GM23338 (cell line): ENCODE results near the gene NAPSA.
"Not testable (repeated sequence)": the region's sequence is repeated elsewhere in the genome, so short reads cannot be mapped to it uniquely, and the experiment has no call there.

Experiments
- CREB1 ChIP-seq: fragments of 250-450 bp; sonication (Bioruptor Pico); IDR thresholded peaks from 2 replicates; pipeline ENCODE4 v1.5.0; 2020; ENCODE audit warnings: low read depth, mild to moderate bottlenecking, moderate library complexity
- CTCF ChIP-seq, 2 experiments: fragments of 200-600 bp in 1 of 2; sonication (generic) in 1 of 2; conservative IDR thresholded peaks; 2 replicates each; pipeline versions ENCODE4 v1.5.1 to v1.6.1; 2016 to 2017; ENCODE audit warnings: antibody characterized with exemption in 2 of 2, low read depth in 2 of 2, mild to moderate bottlenecking in 2 of 2, moderate library complexity in 1 of 2
- EZH2 ChIP-seq: fragments of 200-600 bp; sonication (generic); IDR thresholded peaks from one replicate; pipeline ENCODE4 v1.8.0; 2017; ENCODE audit warnings: antibody characterized with exemption, mild to moderate bottlenecking, low read depth; ENCODE audit not compliant: unreplicated experiment
- EZH2phosphoT487 ChIP-seq: fragments of 200-600 bp; sonication (generic); IDR thresholded peaks from one replicate; pipeline ENCODE4 v1.8.1; 2018; ENCODE audit warnings: antibody characterized with exemption; ENCODE audit not compliant: unreplicated experiment
- JUNB ChIP-seq: IDR thresholded peaks from one replicate; pipeline ENCODE4 v1.6.1; 2016; ENCODE audit warnings: antibody characterized with exemption; ENCODE audit not compliant: unreplicated experiment
- POLR2AphosphoS5 ChIP-seq: IDR thresholded peaks from 2 replicates; pipeline ENCODE4 v1.6.1; 2016; ENCODE audit warnings: antibody characterized with exemption, low read depth
- REST ChIP-seq: IDR thresholded peaks from one replicate; pipeline ENCODE4 v1.6.1; 2018; ENCODE audit warnings: antibody characterized with exemption; ENCODE audit not compliant: unreplicated experiment
- STAT1 ChIP-seq: IDR thresholded peaks from one replicate; pipeline ENCODE4 v1.6.1; 2016; ENCODE audit warnings: antibody characterized with exemption; ENCODE audit not compliant: unreplicated experiment
- ZNF114 ChIP-seq: fragments of 250-450 bp; sonication (Bioruptor Pico); IDR thresholded peaks from 2 replicates; pipeline ENCODE4 v1.5.0; 2020; ENCODE audit warnings: mild to moderate bottlenecking, moderate library complexity

GRCh38 chr19:50353487-50353880, 12.0 kb downstream of the NAPSA start:
- TF ChIP-seq CTCF (conservative IDR thresholded peaks at IDR 0.05; ENCODE audit: low read depth in 2 of 2); EZH2phosphoT487; REST; CREB1 (CRISPR knock-in tag); EZH2; STAT1; POLR2AphosphoS5; ZNF114 (CRISPR knock-in tag); JUNB: not testable (repeated sequence)
